K562 (cell line): ENCODE measurements around the gene TXNRD2. TPM values are rescaled to one million over a fixed set of nuclear protein-coding genes. Genes with fewer than 3 reads are reported as not detected.

Experiments
- CHD2 ChIP-seq: IDR thresholded peaks from 2 replicates; pipeline ENCODE4 v1.6.1; 2011; ENCODE audit warnings: low read depth, low read length
- KDM5B ChIP-seq: fragments of 200-600 bp; sonication (generic); IDR thresholded peaks from 2 replicates; pipeline ENCODE4 v1.6.1; 2012; ENCODE audit warnings: low read depth, mild to moderate bottlenecking, moderate library complexity, low read length, control low read depth, inconsistent platforms; ENCODE audit not compliant: insufficient replicate concordance
- MYNN ChIP-seq, 2 experiments: sonication (generic); formaldehyde crosslinking in 1 of 2; IDR thresholded peaks; 2 replicates each; pipeline versions ENCODE4 v1.5.0 to v1.6.1; 2016 to 2020; ENCODE audit warnings: antibody characterized with exemption in 1 of 2, missing genetic modification reagents in 1 of 2
- polyA plus RNA-seq, 8 experiments: library from polyadenylated mRNA; depleted of rRNA in 4 of 8; stranded (reverse) in 5 of 8; unstranded in 3 of 8; fragments of >200 nt; fragmentation: Nextera tagmentation in 2 of 8; fragmentation: Illumina TruSeq in 1 of 8; extraction: Ambion mirVana in 2 of 8; extraction: Trizol in 1 of 8; gene quantifications; 2 replicates each; pipeline versions ENCODE4 v1.2.1 to v1.2.3, GENCODE V29; 2011 to 2014; ENCODE audit warnings: inconsistent platforms in 1 of 8, missing spikeins in 1 of 8
- total RNA-seq, 7 experiments: library from RNA; depleted of rRNA in 6 of 7; stranded (reverse); fragments of >200 nt in 6 of 7; fragmentation: Illumina TruSeq in 2 of 7; extraction: Trizol in 2 of 7; gene quantifications; 2 replicates each; pipeline versions ENCODE4 v1.2.1 to v1.2.3, GENCODE V29; 2011 to 2021; ENCODE audit warnings: low replicate concordance in 1 of 7
- TF ChIP-seq, protein P1 (sequence below): fragments of 450-650 bp; IDR thresholded peaks from 2 replicates; pipeline ENCODE4 v1.6.1; 2016; ENCODE audit warnings: low read depth
- TF ChIP-seq, protein P2 (sequence below), 3 experiments: IDR thresholded peaks in 2 of 3; conservative IDR thresholded peaks in 1 of 3; 2 replicates each; pipeline ENCODE4 v1.5.1; 2011 to 2012; ENCODE audit warnings: low read length in 3 of 3, mild to moderate bottlenecking in 3 of 3, control low read depth in 2 of 3, improper control_type of control experiment in 1 of 3, inconsistent platforms in 1 of 3, low read depth in 1 of 3, mixed read lengths in 1 of 3, moderate library complexity in 1 of 3; ENCODE audit not compliant: insufficient read depth in 2 of 3
- TF ChIP-seq, protein P3 (sequence below), 2 experiments: fragments of 450-650 bp; formaldehyde crosslinking in 1 of 2; IDR thresholded peaks; 2 replicates each; pipeline versions ENCODE4 v1.4.0 to v1.6.1; 2014 to 2020; ENCODE audit warnings: mild to moderate bottlenecking in 2 of 2, borderline replicate concordance in 1 of 2, low read depth in 1 of 2

TXNRD2 gene
- total and polyA plus RNA-seq, 9 of the 15 experiments (the other 6 are each of a cell fraction or from before 2014, with no cell fraction given), result 3.3 to 80.2 (median 49.4) TPM

DNA sequence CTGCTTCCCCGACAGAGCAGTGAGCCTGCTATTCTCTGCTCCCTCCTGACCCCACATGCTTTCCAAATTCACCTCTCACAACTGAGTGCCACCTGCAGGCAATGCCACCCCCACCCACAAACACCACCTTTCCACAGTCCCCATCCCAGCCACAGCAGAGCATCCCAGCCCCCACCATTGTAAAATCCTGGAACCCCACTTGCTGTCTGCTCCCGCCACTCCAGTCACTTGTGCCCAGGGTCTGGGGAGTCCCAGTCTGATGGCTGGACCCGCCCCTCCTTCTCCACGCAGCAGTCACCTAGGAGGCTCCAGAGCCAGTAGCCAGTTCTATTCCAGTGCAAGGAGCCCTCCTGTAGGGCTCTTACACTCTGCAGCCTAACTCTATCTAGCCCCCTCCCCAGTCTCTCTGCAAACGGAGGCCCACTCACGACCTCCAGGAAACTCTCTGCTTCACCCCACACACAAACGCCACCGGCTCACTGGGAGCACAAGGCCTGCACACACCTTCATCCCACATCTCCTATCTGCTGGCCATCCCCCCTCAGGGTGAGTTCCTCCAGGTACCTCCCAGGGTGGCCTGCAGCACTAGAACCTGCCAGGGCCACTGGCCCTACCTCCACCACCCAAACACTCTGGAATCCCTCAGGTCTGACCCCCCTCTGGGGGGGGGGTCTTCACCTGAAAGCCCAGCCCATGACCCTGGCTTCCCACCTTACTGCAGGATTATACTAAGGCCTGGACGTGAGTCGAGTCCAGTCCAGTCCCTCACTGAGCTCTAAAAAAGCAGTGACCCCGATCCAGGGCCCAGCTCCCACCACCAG, 88.3 kb downstream of the TXNRD2 start (continued):
- TF ChIP-seq, protein P1, sequence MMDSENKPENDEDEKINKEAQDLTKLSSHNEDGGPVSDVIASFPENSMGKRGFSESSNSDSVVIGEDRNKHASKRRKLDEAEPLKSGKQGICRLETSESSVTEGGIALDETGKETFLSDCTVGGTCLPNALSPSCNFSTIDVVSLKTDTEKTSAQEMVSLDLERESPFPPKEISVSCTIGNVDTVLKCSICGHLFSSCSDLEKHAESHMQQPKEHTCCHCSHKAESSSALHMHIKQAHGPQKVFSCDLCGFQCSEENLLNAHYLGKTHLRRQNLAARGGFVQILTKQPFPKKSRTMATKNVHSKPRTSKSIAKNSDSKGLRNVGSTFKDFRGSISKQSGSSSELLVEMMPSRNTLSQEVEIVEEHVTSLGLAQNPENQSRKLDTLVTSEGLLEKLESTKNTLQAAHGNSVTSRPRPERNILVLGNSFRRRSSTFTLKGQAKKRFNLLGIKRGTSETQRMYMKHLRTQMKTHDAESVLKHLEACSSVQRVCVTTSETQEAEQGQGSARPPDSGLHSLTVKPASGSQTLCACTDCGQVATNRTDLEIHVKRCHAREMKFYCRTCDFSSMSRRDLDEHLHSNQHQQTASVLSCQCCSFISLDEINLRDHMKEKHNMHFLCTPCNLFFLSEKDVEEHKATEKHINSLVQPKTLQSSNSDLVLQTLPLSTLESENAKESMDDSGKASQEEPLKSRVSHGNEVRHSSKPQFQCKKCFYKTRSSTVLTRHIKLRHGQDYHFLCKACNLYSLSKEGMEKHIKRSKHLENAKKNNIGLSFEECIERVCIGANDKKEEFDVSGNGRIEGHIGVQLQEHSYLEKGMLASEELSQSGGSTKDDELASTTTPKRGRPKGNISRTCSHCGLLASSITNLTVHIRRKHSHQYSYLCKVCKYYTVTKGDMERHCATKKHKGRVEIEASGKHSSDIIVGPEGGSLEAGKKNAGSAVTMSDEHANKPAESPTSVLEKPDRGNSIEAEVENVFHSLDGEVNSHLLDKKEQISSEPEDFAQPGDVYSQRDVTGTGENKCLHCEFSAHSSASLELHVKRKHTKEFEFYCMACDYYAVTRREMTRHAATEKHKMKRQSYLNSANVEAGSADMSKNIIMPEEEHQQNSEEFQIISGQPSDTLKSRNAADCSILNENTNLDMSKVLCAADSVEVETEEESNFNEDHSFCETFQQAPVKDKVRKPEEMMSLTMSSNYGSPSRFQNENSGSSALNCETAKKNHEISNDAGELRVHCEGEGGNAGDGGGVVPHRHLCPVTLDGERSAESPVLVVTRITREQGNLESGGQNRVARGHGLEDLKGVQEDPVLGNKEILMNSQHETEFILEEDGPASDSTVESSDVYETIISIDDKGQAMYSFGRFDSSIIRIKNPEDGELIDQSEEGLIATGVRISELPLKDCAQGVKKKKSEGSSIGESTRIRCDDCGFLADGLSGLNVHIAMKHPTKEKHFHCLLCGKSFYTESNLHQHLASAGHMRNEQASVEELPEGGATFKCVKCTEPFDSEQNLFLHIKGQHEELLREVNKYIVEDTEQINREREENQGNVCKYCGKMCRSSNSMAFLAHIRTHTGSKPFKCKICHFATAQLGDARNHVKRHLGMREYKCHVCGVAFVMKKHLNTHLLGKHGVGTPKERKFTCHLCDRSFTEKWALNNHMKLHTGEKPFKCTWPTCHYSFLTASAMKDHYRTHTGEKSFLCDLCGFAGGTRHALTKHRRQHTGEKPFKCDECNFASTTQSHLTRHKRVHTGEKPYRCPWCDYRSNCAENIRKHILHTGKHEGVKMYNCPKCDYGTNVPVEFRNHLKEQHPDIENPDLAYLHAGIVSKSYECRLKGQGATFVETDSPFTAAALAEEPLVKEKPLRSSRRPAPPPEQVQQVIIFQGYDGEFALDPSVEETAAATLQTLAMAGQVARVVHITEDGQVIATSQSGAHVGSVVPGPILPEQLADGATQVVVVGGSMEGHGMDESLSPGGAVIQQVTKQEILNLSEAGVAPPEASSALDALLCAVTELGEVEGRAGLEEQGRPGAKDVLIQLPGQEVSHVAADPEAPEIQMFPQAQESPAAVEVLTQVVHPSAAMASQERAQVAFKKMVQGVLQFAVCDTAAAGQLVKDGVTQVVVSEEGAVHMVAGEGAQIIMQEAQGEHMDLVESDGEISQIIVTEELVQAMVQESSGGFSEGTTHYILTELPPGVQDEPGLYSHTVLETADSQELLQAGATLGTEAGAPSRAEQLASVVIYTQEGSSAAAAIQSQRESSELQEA, result no peak
- TF ChIP-seq CHD2, result 0 out of 2 replicates have a peak, but pooled peaks have one; percentile 18
- TF ChIP-seq, protein P2, sequence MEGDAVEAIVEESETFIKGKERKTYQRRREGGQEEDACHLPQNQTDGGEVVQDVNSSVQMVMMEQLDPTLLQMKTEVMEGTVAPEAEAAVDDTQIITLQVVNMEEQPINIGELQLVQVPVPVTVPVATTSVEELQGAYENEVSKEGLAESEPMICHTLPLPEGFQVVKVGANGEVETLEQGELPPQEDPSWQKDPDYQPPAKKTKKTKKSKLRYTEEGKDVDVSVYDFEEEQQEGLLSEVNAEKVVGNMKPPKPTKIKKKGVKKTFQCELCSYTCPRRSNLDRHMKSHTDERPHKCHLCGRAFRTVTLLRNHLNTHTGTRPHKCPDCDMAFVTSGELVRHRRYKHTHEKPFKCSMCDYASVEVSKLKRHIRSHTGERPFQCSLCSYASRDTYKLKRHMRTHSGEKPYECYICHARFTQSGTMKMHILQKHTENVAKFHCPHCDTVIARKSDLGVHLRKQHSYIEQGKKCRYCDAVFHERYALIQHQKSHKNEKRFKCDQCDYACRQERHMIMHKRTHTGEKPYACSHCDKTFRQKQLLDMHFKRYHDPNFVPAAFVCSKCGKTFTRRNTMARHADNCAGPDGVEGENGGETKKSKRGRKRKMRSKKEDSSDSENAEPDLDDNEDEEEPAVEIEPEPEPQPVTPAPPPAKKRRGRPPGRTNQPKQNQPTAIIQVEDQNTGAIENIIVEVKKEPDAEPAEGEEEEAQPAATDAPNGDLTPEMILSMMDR (IDR thresholded peaks at IDR 0.05 in 2 of 3, conservative IDR thresholded peaks at IDR 0.05 in 1 of 3; ENCODE audit: insufficient read depth in 2 of 3, low read depth in 1 of 3, low read length in 3 of 3), result peak in 1 of 3 experiments; percentile 0; a peak in 1 of 6 replicates
- TF ChIP-seq, protein P3, sequence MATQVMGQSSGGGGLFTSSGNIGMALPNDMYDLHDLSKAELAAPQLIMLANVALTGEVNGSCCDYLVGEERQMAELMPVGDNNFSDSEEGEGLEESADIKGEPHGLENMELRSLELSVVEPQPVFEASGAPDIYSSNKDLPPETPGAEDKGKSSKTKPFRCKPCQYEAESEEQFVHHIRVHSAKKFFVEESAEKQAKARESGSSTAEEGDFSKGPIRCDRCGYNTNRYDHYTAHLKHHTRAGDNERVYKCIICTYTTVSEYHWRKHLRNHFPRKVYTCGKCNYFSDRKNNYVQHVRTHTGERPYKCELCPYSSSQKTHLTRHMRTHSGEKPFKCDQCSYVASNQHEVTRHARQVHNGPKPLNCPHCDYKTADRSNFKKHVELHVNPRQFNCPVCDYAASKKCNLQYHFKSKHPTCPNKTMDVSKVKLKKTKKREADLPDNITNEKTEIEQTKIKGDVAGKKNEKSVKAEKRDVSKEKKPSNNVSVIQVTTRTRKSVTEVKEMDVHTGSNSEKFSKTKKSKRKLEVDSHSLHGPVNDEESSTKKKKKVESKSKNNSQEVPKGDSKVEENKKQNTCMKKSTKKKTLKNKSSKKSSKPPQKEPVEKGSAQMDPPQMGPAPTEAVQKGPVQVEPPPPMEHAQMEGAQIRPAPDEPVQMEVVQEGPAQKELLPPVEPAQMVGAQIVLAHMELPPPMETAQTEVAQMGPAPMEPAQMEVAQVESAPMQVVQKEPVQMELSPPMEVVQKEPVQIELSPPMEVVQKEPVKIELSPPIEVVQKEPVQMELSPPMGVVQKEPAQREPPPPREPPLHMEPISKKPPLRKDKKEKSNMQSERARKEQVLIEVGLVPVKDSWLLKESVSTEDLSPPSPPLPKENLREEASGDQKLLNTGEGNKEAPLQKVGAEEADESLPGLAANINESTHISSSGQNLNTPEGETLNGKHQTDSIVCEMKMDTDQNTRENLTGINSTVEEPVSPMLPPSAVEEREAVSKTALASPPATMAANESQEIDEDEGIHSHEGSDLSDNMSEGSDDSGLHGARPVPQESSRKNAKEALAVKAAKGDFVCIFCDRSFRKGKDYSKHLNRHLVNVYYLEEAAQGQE (IDR thresholded peaks at IDR 0.05; ENCODE audit: borderline replicate concordance), result no peak
- TF ChIP-seq, protein P3 (CRISPR knock-in tag; IDR thresholded peaks at IDR 0.05; ENCODE audit: low read depth), result peak; percentile 14; the same call in 1 of the 2 replicates
- peak; percentile 21 for TF ChIP-seq KDM5B
- TF ChIP-seq MYNN (IDR thresholded peaks at IDR 0.05), result no peak
- no peak for TF ChIP-seq MYNN (CRISPR knock-in tag; IDR thresholded peaks at IDR 0.05)
